ENCODE data around the gene NEBL. TPM values are rescaled to one million over a fixed set of nuclear protein-coding genes. Genes with fewer than 3 reads are reported as not detected.

Gene NEBL
- total RNA-seq, 6 experiments from 2014 or later = 1.2 to 8.3 (median 2.4) TPM

DNA sequence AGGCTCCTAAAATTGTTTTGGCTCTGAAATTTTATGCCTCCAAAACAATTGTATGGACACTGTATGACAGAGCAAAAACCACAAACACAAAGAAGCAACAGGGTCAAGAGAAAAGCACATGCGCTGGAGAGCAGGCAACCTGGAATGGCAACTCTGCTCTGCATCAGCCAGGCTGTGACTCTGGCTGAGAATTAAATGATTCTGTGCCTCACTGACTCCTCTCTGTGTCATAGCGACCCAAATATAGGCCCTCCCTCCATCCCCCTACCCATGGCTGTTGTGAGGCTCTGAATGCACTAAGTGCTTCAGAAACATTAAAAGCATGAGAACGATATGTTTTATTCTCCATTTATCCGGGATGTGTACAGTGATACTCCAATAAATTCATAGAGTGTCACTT, 24.9 kb upstream of the NEBL start:
- Histone ChIP-seq H3K4me1 (no peaks in the 10 kb centered on the region), H3K36me3 (no peaks in the 10 kb centered on the region), H3K27ac (no peak overlapping the region), H3K9me3 (no peaks in the 10 kb centered on the region), H3K27me3 (no peaks in the 10 kb centered on the region), H3K4me3 (no peak overlapping the region)
- intact Hi-C loops (cut with DNase I) = no loop called here
- ATAC-seq = no peak
- DNase-seq = no peak
- TF ChIP-seq, protein P1, sequence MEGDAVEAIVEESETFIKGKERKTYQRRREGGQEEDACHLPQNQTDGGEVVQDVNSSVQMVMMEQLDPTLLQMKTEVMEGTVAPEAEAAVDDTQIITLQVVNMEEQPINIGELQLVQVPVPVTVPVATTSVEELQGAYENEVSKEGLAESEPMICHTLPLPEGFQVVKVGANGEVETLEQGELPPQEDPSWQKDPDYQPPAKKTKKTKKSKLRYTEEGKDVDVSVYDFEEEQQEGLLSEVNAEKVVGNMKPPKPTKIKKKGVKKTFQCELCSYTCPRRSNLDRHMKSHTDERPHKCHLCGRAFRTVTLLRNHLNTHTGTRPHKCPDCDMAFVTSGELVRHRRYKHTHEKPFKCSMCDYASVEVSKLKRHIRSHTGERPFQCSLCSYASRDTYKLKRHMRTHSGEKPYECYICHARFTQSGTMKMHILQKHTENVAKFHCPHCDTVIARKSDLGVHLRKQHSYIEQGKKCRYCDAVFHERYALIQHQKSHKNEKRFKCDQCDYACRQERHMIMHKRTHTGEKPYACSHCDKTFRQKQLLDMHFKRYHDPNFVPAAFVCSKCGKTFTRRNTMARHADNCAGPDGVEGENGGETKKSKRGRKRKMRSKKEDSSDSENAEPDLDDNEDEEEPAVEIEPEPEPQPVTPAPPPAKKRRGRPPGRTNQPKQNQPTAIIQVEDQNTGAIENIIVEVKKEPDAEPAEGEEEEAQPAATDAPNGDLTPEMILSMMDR (IDR thresholded peaks at IDR 0.05) = no peak
- no peak for TF ChIP-seq POLR2A (IDR thresholded peaks at IDR 0.05)
- WGBS (ENCODE audit: insufficient coverage, low coverage, low lambda C conversion rate, missing lambda C conversion rate) = 100% methylated on average over 2 of the region's 4 CpGs

DNA sequence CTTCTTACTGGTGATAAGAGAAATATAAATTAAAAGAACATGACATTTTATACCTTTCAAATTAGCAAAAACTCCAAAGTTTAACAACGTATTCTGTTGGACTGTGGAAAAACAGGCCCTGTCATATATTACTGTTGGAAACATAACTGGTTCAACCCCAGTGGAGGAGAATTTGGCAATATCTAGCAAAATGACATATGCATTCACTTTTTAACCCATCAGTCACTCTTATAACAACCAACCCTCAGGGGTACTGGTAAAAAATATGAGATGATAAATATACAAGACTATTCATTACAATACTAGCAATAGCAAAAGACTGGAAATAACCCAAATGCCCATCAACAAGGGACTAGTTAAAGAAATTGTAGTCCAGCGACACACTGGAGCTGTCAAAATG, 22.9 kb upstream of the NEBL start:
- intact Hi-C loops (cut with DNase I) = no loop called here
- WGBS (ENCODE audit: insufficient coverage, low coverage, low lambda C conversion rate, missing lambda C conversion rate) = 100% methylated on average over 2 of the region's 2 CpGs
- no peak for ATAC-seq

DNA sequence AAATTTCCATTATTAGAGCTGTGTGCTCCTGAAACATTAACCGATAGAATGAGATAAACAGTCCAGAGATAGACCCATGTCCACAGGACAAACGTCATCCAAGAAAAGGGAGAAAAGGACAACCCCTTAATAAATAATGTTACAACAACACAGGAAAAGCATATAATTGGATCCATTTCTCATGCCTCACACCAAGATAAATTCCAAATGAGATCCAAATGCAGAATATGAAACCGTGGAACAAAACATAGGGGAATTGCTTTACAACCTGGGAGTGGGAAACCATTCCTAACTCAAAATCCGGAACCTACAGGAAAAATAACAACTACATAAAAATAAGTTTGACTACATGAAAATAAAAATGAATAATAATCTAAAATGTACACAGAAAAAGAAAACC, 22.4 kb upstream of the NEBL start:
- 84% methylated on average over 4 of the region's 4 CpGs for WGBS (ENCODE audit: insufficient coverage, low coverage, low lambda C conversion rate, missing lambda C conversion rate)
- H3K36me3 ChIP-seq = no peaks in the 10 kb centered on the region

More for the DNA sequence above, 22.9 kb upstream of the NEBL start:
- Histone ChIP-seq H3K4me3 (no peak overlapping the region), H3K27ac (no peak overlapping the region), H3K36me3 (no peaks in the 10 kb centered on the region), H3K4me1 (no peaks in the 10 kb centered on the region), H3K27me3 (no peaks in the 10 kb centered on the region), H3K9me3 (no peaks in the 10 kb centered on the region)
- DNase-seq = no peak
- TF ChIP-seq POLR2A (IDR thresholded peaks at IDR 0.05) = no peak
- TF ChIP-seq, protein P1 (IDR thresholded peaks at IDR 0.05) = no peak

DNA sequence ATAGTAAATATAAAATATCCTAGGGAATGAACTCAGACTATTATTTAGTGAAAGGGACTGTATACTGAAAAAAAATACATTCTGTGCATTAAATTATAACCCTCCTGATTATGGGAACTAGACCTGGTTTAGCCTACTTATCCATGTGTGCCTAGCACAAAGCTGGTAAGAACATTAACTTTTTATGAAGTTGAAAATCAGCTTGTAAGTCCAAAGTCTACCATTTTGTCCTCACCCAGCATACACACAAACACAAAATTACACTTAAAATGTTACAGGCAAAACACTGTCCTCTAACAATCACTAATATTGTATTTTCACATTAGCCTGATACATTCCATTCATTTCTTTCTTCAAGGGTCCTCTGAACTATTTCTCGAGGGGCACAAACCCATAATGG, 19.9 kb upstream of the NEBL start:
- DNase-seq (no peak), ATAC-seq (peak in 1 of 4 donors; percentile 65)
- H3K4me3 ChIP-seq = no peak overlapping the region
- H3K9me3 ChIP-seq = no peaks in the 10 kb centered on the region
- 73% methylated on average over 1 of the region's 1 CpG for WGBS (ENCODE audit: insufficient coverage, low coverage, low lambda C conversion rate, missing lambda C conversion rate)
- H3K27me3 ChIP-seq = no peaks in the 10 kb centered on the region
- H3K4me1 ChIP-seq = no peaks in the 10 kb centered on the region
- intact Hi-C loops (cut with DNase I) = no loop called here
- H3K36me3 ChIP-seq = no peaks in the 10 kb centered on the region
- TF ChIP-seq, protein P1 (IDR thresholded peaks at IDR 0.05) = no peak
- no peak for TF ChIP-seq POLR2A (IDR thresholded peaks at IDR 0.05)
- no peak overlapping the region for H3K27ac ChIP-seq

More for the DNA sequence above, 22.4 kb upstream of the NEBL start:
- H3K4me1 ChIP-seq = no peaks in the 10 kb centered on the region
- TF ChIP-seq, protein P1 (IDR thresholded peaks at IDR 0.05) = no peak
- no peak for TF ChIP-seq POLR2A (IDR thresholded peaks at IDR 0.05)
- no peak overlapping the region for H3K27ac ChIP-seq
- intact Hi-C loops (cut with DNase I) = no loop called here
- H3K9me3 ChIP-seq = no peaks in the 10 kb centered on the region
- no peak overlapping the region for H3K4me3 ChIP-seq
- ATAC-seq (no peak), DNase-seq (no peak)
- H3K27me3 ChIP-seq = no peaks in the 10 kb centered on the region

DNA sequence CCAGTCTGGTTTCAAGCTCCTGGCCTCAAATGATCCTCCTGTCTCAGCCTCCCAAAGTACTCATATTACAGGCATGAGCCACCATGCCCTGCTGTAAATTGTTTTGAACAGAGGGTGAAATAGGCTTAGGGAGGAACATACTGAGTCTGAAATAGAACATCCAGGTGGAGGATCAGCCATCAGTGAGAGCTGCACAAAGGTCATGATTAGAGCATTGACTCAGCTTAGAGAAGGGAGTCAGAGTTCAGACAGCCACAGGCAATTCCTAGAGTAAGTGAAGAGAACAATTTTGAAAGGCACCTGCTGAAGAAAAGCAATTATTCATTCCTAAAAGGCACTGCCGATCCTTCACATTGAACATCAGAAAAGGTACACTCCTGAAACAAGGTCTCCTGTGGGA, 15.9 kb upstream of the NEBL start:
- intact Hi-C loops (cut with DNase I) = no loop called here
- Histone ChIP-seq H3K27ac (no peak overlapping the region), H3K4me1 (no peaks in the 10 kb centered on the region), H3K4me3 (no peak overlapping the region), H3K36me3 (no peaks in the 10 kb centered on the region), H3K27me3 (no peaks in the 10 kb centered on the region), H3K9me3 (no peaks in the 10 kb centered on the region)
- DNase-seq (no peak), ATAC-seq (peak in 3 of 4 donors; percentile 55 to 83 (median 59))
- no peak for TF ChIP-seq POLR2A (IDR thresholded peaks at IDR 0.05)
- TF ChIP-seq, protein P1 (IDR thresholded peaks at IDR 0.05) = no peak
- 86% methylated on average over 1 of the region's 1 CpG for WGBS (ENCODE audit: insufficient coverage, low coverage, low lambda C conversion rate, missing lambda C conversion rate)

All from right lobe of liver (tissue), 6 donors.